PFSK-1 (cell line): Measurements from ENCODE around the gene SIL1.

ENCODE experiments used
- POLR2AphosphoS5 ChIP-seq: IDR thresholded peaks from 2 replicates; pipeline ENCODE4 v1.6.1; 2012; ENCODE audit warnings: low read depth, mild to moderate bottlenecking, control low read depth, low read length, moderate library complexity
- SIN3A ChIP-seq: IDR thresholded peaks from 2 replicates; pipeline ENCODE4 v1.6.1; 2012; ENCODE audit warnings: mild to moderate bottlenecking, low read length, moderate library complexity, borderline replicate concordance; ENCODE audit not compliant: insufficient read depth
- TAF1 ChIP-seq: IDR thresholded peaks from 2 replicates; pipeline ENCODE4 v1.6.1; 2012; ENCODE audit warnings: low read length, control low read depth, borderline replicate concordance; ENCODE audit not compliant: insufficient read depth
- TF ChIP-seq, protein P1 (sequence below), 2 experiments: IDR thresholded peaks; 2 replicates each; pipeline versions ENCODE4 v1.6.1 to v1.8.0; 2011 to 2012; ENCODE audit warnings: low read depth in 2 of 2, low read length in 2 of 2, control low read depth in 1 of 2, inconsistent platforms in 1 of 2, mild to moderate bottlenecking in 1 of 2, moderate library complexity in 1 of 2; ENCODE audit not compliant: insufficient read depth in 1 of 2

DNA sequence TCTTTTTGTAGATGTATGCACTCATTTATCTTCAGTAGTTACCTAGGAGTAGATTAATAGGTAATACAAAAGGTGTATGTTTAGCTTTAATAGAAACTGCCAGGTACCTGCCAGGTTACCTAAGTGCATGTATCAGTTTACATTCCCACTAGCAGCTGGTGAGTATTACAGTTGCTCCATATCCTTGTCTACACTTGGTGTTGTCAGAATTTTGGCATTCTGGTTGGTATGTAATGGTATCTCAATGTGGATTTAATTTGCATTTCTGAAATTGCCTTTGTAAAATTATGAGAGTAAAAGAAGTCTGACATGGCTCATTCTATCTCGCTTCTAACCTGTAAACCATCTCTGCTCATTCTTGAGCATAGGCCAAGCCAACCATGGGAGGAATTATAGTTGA, 38.3 kb upstream of the SIL1 start:
- TF ChIP-seq, protein P1, sequence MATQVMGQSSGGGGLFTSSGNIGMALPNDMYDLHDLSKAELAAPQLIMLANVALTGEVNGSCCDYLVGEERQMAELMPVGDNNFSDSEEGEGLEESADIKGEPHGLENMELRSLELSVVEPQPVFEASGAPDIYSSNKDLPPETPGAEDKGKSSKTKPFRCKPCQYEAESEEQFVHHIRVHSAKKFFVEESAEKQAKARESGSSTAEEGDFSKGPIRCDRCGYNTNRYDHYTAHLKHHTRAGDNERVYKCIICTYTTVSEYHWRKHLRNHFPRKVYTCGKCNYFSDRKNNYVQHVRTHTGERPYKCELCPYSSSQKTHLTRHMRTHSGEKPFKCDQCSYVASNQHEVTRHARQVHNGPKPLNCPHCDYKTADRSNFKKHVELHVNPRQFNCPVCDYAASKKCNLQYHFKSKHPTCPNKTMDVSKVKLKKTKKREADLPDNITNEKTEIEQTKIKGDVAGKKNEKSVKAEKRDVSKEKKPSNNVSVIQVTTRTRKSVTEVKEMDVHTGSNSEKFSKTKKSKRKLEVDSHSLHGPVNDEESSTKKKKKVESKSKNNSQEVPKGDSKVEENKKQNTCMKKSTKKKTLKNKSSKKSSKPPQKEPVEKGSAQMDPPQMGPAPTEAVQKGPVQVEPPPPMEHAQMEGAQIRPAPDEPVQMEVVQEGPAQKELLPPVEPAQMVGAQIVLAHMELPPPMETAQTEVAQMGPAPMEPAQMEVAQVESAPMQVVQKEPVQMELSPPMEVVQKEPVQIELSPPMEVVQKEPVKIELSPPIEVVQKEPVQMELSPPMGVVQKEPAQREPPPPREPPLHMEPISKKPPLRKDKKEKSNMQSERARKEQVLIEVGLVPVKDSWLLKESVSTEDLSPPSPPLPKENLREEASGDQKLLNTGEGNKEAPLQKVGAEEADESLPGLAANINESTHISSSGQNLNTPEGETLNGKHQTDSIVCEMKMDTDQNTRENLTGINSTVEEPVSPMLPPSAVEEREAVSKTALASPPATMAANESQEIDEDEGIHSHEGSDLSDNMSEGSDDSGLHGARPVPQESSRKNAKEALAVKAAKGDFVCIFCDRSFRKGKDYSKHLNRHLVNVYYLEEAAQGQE (IDR thresholded peaks at IDR 0.05; ENCODE audit: insufficient read depth in 1 of 2, low read depth in 2 of 2, low read length in 2 of 2): no peak
- TF ChIP-seq POLR2AphosphoS5 (no peak), SIN3A (no peak), TAF1 (no peak)
